Measurements from ENCODE around the gene SLC12A8. TPM values are rescaled to one million over a fixed set of nuclear protein-coding genes. Genes with fewer than 3 reads are reported as not detected.

SLC12A8 gene
- total and polyA plus RNA-seq, 9 of the 15 experiments (the other 6 are each of a cell fraction or from before 2014, with no cell fraction given): 0.04 to 0.33 (median 0.09) TPM; not detected in 4

GRCh38 chr3:125053304-125053699 is 159.2 kb downstream of the SLC12A8 start:
- BruUV-seq (replicated peaks): no TSS peak
- Histone ChIP-seq H3K4me2 (ENCODE audit: insufficient read depth, low read length) (no peak overlapping the region), H3K4me3 (no peak overlapping the region), H3K36me3 (ENCODE audit: control insufficient read depth, insufficient read depth, low read length) (no peaks in the 10 kb centered on the region), H3K79me2 (ENCODE audit: control insufficient read depth, insufficient read depth, low read length) (no peaks in the 10 kb centered on the region), H3K9me3 (replicated peaks; ENCODE audit: control insufficient read depth, insufficient read depth, low read depth, low read length) (no peaks in the 10 kb centered on the region), H4K20me1 (replicated peaks; ENCODE audit: control insufficient read depth, insufficient read depth, low read length) (no peaks in the 10 kb centered on the region), H3K27me3 (ENCODE audit: control insufficient read depth in 2 of 2, insufficient read depth in 2 of 2, low read length in 2 of 2) (peaks cover 25 to 57% of the 10 kb centered on the region in 2 experiments), H3K4me1 (replicated peaks in 1 of 2; ENCODE audit: control insufficient read depth in 2 of 2, insufficient read depth in 2 of 2, low read length in 2 of 2) (peaks cover 0 to 11% of the 10 kb centered on the region in 2 experiments; a peak in 2 of 5 replicates), H2AFZ (ENCODE audit: low read depth, low read length) (no peak overlapping the region), H3K9ac (ENCODE audit: insufficient read depth in 1 of 2, low read depth in 2 of 2, low read length in 2 of 2) (no peak overlapping the region), H3K27ac (ENCODE audit: extremely low read depth, low read depth, low read length) (no peak overlapping the region), H3K9me1 (ENCODE audit: control insufficient read depth, insufficient read depth, low read length) (no peaks in the 10 kb centered on the region)
- intact Hi-C loops (cut with micrococcal nuclease) (no loop called here), in situ Hi-C loops (cut with MboI) (no loop called here)
- POLR2A ChIA-PET: no interaction called here
- FAIRE-seq (no peak), ATAC-seq (no peak), DNase-seq (ENCODE audit: extremely low read depth in 1 of 4, low spot score in 3 of 4) (no peak)
- WGBS (ENCODE audit: insufficient coverage, low coverage, missing lambda C conversion rate): 0% methylated on average over 2 of the region's 2 CpGs
- CTCF ChIA-PET (ENCODE audit: low intra/inter-chr PET ratio): no interaction called here
- no peak for TF ChIP-seq ZSCAN32 (CRISPR knock-in tag; IDR thresholded peaks at IDR 0.05)
- no peak for TF ChIP-seq SMARCE1 (IDR thresholded peaks at IDR 0.05)
- TF ChIP-seq HNRNPL (IDR thresholded peaks at IDR 0.05; ENCODE audit: low read depth, low read length): no peak
- TF ChIP-seq ZNF740 (CRISPR knock-in tag; IDR thresholded peaks at IDR 0.05): no peak
- TF ChIP-seq ZNF740 (tag; IDR thresholded peaks at IDR 0.05): no peak
- TF ChIP-seq ZNF436 (CRISPR knock-in tag; IDR thresholded peaks at IDR 0.05): no peak
- no peak for TF ChIP-seq TCF3 (CRISPR knock-in tag; IDR thresholded peaks at IDR 0.05)
- no peak for TF ChIP-seq ZNF57 (CRISPR knock-in tag; IDR thresholded peaks at IDR 0.05)
- no peak for TF ChIP-seq RBM39 (optimal IDR thresholded peaks at IDR 0.05; ENCODE audit: low read depth, low read length)
- no peak for TF ChIP-seq EGR1 (conservative IDR thresholded peaks at IDR 0.05)
- TF ChIP-seq, protein P1, sequence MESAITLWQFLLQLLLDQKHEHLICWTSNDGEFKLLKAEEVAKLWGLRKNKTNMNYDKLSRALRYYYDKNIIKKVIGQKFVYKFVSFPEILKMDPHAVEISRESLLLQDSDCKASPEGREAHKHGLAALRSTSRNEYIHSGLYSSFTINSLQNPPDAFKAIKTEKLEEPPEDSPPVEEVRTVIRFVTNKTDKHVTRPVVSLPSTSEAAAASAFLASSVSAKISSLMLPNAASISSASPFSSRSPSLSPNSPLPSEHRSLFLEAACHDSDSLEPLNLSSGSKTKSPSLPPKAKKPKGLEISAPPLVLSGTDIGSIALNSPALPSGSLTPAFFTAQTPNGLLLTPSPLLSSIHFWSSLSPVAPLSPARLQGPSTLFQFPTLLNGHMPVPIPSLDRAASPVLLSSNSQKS (CRISPR knock-in tag; IDR thresholded peaks at IDR 0.05): no peak
- TF ChIP-seq, protein P2, sequence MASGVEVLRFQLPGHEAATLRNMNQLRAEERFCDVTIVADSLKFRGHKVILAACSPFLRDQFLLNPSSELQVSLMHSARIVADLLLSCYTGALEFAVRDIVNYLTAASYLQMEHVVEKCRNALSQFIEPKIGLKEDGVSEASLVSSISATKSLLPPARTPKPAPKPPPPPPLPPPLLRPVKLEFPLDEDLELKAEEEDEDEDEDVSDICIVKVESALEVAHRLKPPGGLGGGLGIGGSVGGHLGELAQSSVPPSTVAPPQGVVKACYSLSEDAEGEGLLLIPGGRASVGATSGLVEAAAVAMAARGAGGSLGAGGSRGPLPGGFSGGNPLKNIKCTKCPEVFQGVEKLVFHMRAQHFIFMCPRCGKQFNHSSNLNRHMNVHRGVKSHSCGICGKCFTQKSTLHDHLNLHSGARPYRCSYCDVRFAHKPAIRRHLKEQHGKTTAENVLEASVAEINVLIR (CRISPR knock-in tag; IDR thresholded peaks at IDR 0.05): no peak
- TF ChIP-seq GABPA (tag; conservative IDR thresholded peaks at IDR 0.05; ENCODE audit: low read depth): no peak
- TF ChIP-seq, protein P3, sequence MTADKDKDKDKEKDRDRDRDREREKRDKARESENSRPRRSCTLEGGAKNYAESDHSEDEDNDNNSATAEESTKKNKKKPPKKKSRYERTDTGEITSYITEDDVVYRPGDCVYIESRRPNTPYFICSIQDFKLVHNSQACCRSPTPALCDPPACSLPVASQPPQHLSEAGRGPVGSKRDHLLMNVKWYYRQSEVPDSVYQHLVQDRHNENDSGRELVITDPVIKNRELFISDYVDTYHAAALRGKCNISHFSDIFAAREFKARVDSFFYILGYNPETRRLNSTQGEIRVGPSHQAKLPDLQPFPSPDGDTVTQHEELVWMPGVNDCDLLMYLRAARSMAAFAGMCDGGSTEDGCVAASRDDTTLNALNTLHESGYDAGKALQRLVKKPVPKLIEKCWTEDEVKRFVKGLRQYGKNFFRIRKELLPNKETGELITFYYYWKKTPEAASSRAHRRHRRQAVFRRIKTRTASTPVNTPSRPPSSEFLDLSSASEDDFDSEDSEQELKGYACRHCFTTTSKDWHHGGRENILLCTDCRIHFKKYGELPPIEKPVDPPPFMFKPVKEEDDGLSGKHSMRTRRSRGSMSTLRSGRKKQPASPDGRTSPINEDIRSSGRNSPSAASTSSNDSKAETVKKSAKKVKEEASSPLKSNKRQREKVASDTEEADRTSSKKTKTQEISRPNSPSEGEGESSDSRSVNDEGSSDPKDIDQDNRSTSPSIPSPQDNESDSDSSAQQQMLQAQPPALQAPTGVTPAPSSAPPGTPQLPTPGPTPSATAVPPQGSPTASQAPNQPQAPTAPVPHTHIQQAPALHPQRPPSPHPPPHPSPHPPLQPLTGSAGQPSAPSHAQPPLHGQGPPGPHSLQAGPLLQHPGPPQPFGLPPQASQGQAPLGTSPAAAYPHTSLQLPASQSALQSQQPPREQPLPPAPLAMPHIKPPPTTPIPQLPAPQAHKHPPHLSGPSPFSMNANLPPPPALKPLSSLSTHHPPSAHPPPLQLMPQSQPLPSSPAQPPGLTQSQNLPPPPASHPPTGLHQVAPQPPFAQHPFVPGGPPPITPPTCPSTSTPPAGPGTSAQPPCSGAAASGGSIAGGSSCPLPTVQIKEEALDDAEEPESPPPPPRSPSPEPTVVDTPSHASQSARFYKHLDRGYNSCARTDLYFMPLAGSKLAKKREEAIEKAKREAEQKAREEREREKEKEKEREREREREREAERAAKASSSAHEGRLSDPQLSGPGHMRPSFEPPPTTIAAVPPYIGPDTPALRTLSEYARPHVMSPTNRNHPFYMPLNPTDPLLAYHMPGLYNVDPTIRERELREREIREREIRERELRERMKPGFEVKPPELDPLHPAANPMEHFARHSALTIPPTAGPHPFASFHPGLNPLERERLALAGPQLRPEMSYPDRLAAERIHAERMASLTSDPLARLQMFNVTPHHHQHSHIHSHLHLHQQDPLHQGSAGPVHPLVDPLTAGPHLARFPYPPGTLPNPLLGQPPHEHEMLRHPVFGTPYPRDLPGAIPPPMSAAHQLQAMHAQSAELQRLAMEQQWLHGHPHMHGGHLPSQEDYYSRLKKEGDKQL (CRISPR knock-in tag; IDR thresholded peaks at IDR 0.05; ENCODE audit: borderline replicate concordance): no peak
- TF ChIP-seq DACH1 (IDR thresholded peaks at IDR 0.05; ENCODE audit: partially characterized antibody): no peak
